Fibroblast of peridontal ligament (primary cell): ENCODE data around the gene L3MBTL1.
A peak's percentile ranks its signal among the peaks of the same experiment; 100 is the strongest.

ENCODE experiments used
- DNase-seq: peaks from one replicate; pipeline ENCODE4 v3.0.0-alpha.2; 2010; ENCODE audit errors: extremely low read depth

The L3MBTL1 gene

GRCh38 chr20:43535370-43536004 is 28.0 kb downstream of the L3MBTL1 start:
- no peak for DNase-seq

- DNase-seq, result no peak
These were observed 28.7 kb downstream of the L3MBTL1 start for GRCh38 chr20:43536041-43536816.

GRCh38 chr20:43536817-43537440 is 29.4 kb downstream of the L3MBTL1 start:
- no peak for DNase-seq

- DNase-seq, result peak; percentile 80
These were observed 30.7 kb downstream of the L3MBTL1 start for GRCh38 chr20:43537921-43538877.

- no peak for DNase-seq
These were observed 31.6 kb downstream of the L3MBTL1 start for GRCh38 chr20:43538878-43539700.

GRCh38 chr20:43539975-43540672 is 32.6 kb downstream of the L3MBTL1 start:
- no peak for DNase-seq

GRCh38 chr20:43540673-43541060 is 33.2 kb downstream of the L3MBTL1 start:
- no peak for DNase-seq

GRCh38 chr20:43541214-43541613 is 33.7 kb downstream of the L3MBTL1 start:
- DNase-seq, result peak; percentile 49

GRCh38 chr20:43542161-43542560 is 34.7 kb downstream of the L3MBTL1 start:
- no peak for DNase-seq

GRCh38 chr20:43542674-43543073 is 35.2 kb downstream of the L3MBTL1 start:
- DNase-seq, result no peak

- DNase-seq, result no peak
These were observed 35.6 kb downstream of the L3MBTL1 start for GRCh38 chr20:43543138-43543537.

GRCh38 chr20:43544501-43544900 is 37.0 kb downstream of the L3MBTL1 start:
- no peak for DNase-seq

GRCh38 chr20:43545837-43546578 is 38.5 kb downstream of the L3MBTL1 start:
- no peak for DNase-seq

GRCh38 chr20:43548273-43548880 is 40.9 kb downstream of the L3MBTL1 start:
- no peak for DNase-seq

- no peak for DNase-seq
These were observed 42.0 kb downstream of the L3MBTL1 start for GRCh38 chr20:43549416-43550065.

- DNase-seq, result no peak
These were observed 43.0 kb downstream of the L3MBTL1 start for GRCh38 chr20:43550456-43550855.

- DNase-seq, result peak; percentile 40
These were observed 46.9 kb downstream of the L3MBTL1 start for GRCh38 chr20:43554369-43554768.

- DNase-seq, result peak; percentile 44
These were observed 51.1 kb downstream of the L3MBTL1 start, which contains the start of gene SGK2 for GRCh38 chr20:43558412-43559146. SGK2 (plus strand) TSS chr20:43559027; CDS start chr20:43566496, 7,469 bp downstream.
